ENCODE data around the gene UBE2G1.

- TF ChIP-seq, protein P1, sequence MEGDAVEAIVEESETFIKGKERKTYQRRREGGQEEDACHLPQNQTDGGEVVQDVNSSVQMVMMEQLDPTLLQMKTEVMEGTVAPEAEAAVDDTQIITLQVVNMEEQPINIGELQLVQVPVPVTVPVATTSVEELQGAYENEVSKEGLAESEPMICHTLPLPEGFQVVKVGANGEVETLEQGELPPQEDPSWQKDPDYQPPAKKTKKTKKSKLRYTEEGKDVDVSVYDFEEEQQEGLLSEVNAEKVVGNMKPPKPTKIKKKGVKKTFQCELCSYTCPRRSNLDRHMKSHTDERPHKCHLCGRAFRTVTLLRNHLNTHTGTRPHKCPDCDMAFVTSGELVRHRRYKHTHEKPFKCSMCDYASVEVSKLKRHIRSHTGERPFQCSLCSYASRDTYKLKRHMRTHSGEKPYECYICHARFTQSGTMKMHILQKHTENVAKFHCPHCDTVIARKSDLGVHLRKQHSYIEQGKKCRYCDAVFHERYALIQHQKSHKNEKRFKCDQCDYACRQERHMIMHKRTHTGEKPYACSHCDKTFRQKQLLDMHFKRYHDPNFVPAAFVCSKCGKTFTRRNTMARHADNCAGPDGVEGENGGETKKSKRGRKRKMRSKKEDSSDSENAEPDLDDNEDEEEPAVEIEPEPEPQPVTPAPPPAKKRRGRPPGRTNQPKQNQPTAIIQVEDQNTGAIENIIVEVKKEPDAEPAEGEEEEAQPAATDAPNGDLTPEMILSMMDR (IDR thresholded peaks at IDR 0.05), result no peak
- TF ChIP-seq POLR2A (IDR thresholded peaks at IDR 0.05), result no peak
Observed at GRCh38 chr17:4354862-4355514, 11.5 kb downstream of the UBE2G1 start.

Data from Peyer's patch (tissue), 4 donors.